Right atrium auricular region (tissue), 2 donors: ENCODE results near the gene LTBP1. TPM values are rescaled to one million over a fixed set of nuclear protein-coding genes. Genes with fewer than 3 reads are reported as not detected.

ENCODE experiments used
- DNase-seq: peaks from one replicate; pipeline ENCODE4 v3.0.0-alpha.2; 2019; ENCODE audit warnings: low spot score
- H3K27ac ChIP-seq, 2 donors: fragments of 200-600 bp; sonication (generic); 1 replicate in 1 of 2; 2 replicates in 1 of 2; pipeline ENCODE4 v1.5.1; 2016 to 2019
- H3K27me3 ChIP-seq, 2 donors: fragments of 200-600 bp; sonication (generic); one replicate each; pipeline versions ENCODE4 v1.5.1 to v1.6.0; 2017 to 2019
- H3K36me3 ChIP-seq: fragments of 200-600 bp; sonication (generic); one replicate; pipeline ENCODE4 v1.5.1; 2016
- H3K4me1 ChIP-seq, 2 donors: fragments of 200-600 bp; sonication (generic); one replicate each; pipeline versions ENCODE4 v1.5.1 to v1.6.0; 2017 to 2019
- H3K4me3 ChIP-seq, 2 donors: fragments of 200-600 bp; sonication (generic); 1 replicate in 1 of 2; 2 replicates in 1 of 2; pipeline ENCODE4 v1.5.1; 2017 to 2019; ENCODE audit warnings: mild to moderate bottlenecking in 1 of 2, moderate library complexity in 1 of 2
- H3K9me3 ChIP-seq, 2 donors: fragments of 200-600 bp; sonication (generic); one replicate each; pipeline ENCODE4 v1.5.1; 2019
- CTCF ChIP-seq, 2 donors: fragments of 200-600 bp; sonication (generic); IDR thresholded peaks; one replicate each; pipeline ENCODE4 v1.5.1; 2019; ENCODE audit warnings: antibody characterized with exemption in 2 of 2
- total RNA-seq, 2 donors: library from RNA; depleted of rRNA; stranded (reverse); fragments of >200 nt; gene quantifications; one replicate each; pipeline ENCODE4 v1.1.0, GENCODE V29; 2016

The LTBP1 gene
- total RNA-seq, 2 donors from 2014 or later = 168 to 291 TPM

GRCh38 chr2:32991091-32991845 lies 44.5 kb downstream of the LTBP1 start:
- Histone ChIP-seq H3K36me3 (no peaks in the 10 kb centered on the region), H3K9me3 (no peaks in the 10 kb centered on the region), H3K27ac (no peak overlapping the region), H3K4me3 (no peak overlapping the region), H3K4me1 (peaks cover 0 to 22% of the 10 kb centered on the region in 2 donors), H3K27me3 (no peaks in the 10 kb centered on the region)
- no peak for TF ChIP-seq CTCF (IDR thresholded peaks at IDR 0.05)
- DNase-seq = no peak

GRCh38 chr2:32993005-32993539 lies 46.3 kb downstream of the LTBP1 start:
- Histone ChIP-seq H3K9me3 (no peaks in the 10 kb centered on the region), H3K4me1 (peaks cover 0 to 22% of the 10 kb centered on the region in 2 donors)
- no peak for DNase-seq

GRCh38 chr2:32997705-32998104 lies 51.0 kb downstream of the LTBP1 start:
- no peaks in the 10 kb centered on the region for H3K9me3 ChIP-seq
- H3K27ac ChIP-seq = no peak overlapping the region
- TF ChIP-seq CTCF (IDR thresholded peaks at IDR 0.05) = no peak
- H3K36me3 ChIP-seq = no peaks in the 10 kb centered on the region
- H3K27me3 ChIP-seq = no peaks in the 10 kb centered on the region
- DNase-seq = no peak
- peaks cover 0 to 9% of the 10 kb centered on the region in 2 donors for H3K4me1 ChIP-seq
- H3K4me3 ChIP-seq = no peak overlapping the region

More at GRCh38 chr2:32993005-32993539, 46.3 kb downstream of the LTBP1 start:
- Histone ChIP-seq H3K36me3 (no peaks in the 10 kb centered on the region), H3K4me3 (no peak overlapping the region), H3K27me3 (no peaks in the 10 kb centered on the region), H3K27ac (no peak overlapping the region)
- no peak for TF ChIP-seq CTCF (IDR thresholded peaks at IDR 0.05)

- no peak for TF ChIP-seq CTCF (IDR thresholded peaks at IDR 0.05)
- no peaks in the 10 kb centered on the region for H3K9me3 ChIP-seq
- no peaks in the 10 kb centered on the region for H3K27me3 ChIP-seq
- no peak overlapping the region for H3K4me3 ChIP-seq
- H3K4me1 ChIP-seq = no peaks in the 10 kb centered on the region
- no peaks in the 10 kb centered on the region for H3K36me3 ChIP-seq
- H3K27ac ChIP-seq = no peak overlapping the region
- no peak for DNase-seq
These were observed 54.2 kb downstream of the LTBP1 start for GRCh38 chr2:33000986-33001385.

GRCh38 chr2:33001823-33002222 lies 55.1 kb downstream of the LTBP1 start:
- no peak for TF ChIP-seq CTCF (IDR thresholded peaks at IDR 0.05)
- Histone ChIP-seq H3K4me1 (no peaks in the 10 kb centered on the region), H3K9me3 (no peaks in the 10 kb centered on the region), H3K4me3 (no peak overlapping the region), H3K27ac (no peak overlapping the region), H3K36me3 (no peaks in the 10 kb centered on the region), H3K27me3 (no peaks in the 10 kb centered on the region)
- no peak for DNase-seq
